HL-60 (cell line): ENCODE results near the gene AZIN2.

Experiments
- DNase-seq, 2 experiments: peaks; one replicate each; pipeline ENCODE4 v3.0.0-alpha.2; 2010 to 2020; ENCODE audit warnings: low read depth in 1 of 2, low spot score in 1 of 2
- H3K27ac ChIP-seq: fragments of 250-450 bp; sonication (Bioruptor Pico); replicated peaks from 2 replicates; pipeline ENCODE4 v1.5.1; 2020; ENCODE audit warnings: mild to moderate bottlenecking, moderate library complexity
- H3K27me3 ChIP-seq: fragments of 250-450 bp; sonication (Bioruptor Pico); 2 replicates; pipeline ENCODE4 v1.5.1; 2021; ENCODE audit warnings: mild to moderate bottlenecking, moderate library complexity; ENCODE audit not compliant: insufficient read depth, poor library complexity, severe bottlenecking
- H3K4me3 ChIP-seq: replicated peaks from 2 replicates; pipeline ENCODE4 v1.5.1; 2011; ENCODE audit warnings: mild to moderate bottlenecking, control low read depth, low read length; ENCODE audit not compliant: insufficient read depth
- CTCF ChIP-seq: IDR thresholded peaks from one replicate; pipeline ENCODE4 v1.5.1; 2011; ENCODE audit warnings: low read length, control low read depth, inconsistent platforms; ENCODE audit not compliant: insufficient read depth
- GABPA ChIP-seq: IDR thresholded peaks from 2 replicates; pipeline ENCODE4 v1.6.1; 2012; ENCODE audit warnings: low read depth
- POLR2AphosphoS5 ChIP-seq: IDR thresholded peaks from 2 replicates; pipeline ENCODE4 v1.6.1; 2012; ENCODE audit warnings: low read depth
- REST ChIP-seq: IDR thresholded peaks from 2 replicates; pipeline ENCODE4 v1.6.1; 2012; ENCODE audit warnings: low read depth; ENCODE audit not compliant: insufficient replicate concordance
- SPI1 ChIP-seq: IDR thresholded peaks from 2 replicates; pipeline ENCODE4 v1.6.1; 2012; ENCODE audit warnings: low read depth, mild to moderate bottlenecking, borderline replicate concordance

Gene AZIN2

GRCh38 chr1:33119532-33120217 lies 38.7 kb downstream of the AZIN2 start:
- TF ChIP-seq SPI1 (no peak), GABPA (no peak), POLR2AphosphoS5 (no peak), CTCF (no peak), REST (no peak)
- no peaks in the 10 kb centered on the region for H3K27me3 ChIP-seq
- no peak for DNase-seq
- H3K27ac ChIP-seq, result no peak overlapping the region
- H3K4me3 ChIP-seq, result no peak overlapping the region

GRCh38 chr1:33120436-33121231 lies 39.7 kb downstream of the AZIN2 start:
- no peak overlapping the region for H3K27ac ChIP-seq
- TF ChIP-seq POLR2AphosphoS5 (no peak), GABPA (no peak), SPI1 (no peak), CTCF (no peak), REST (no peak)
- no peak for DNase-seq
- H3K4me3 ChIP-seq, result no peak overlapping the region
- no peaks in the 10 kb centered on the region for H3K27me3 ChIP-seq

- no peaks in the 10 kb centered on the region for H3K27me3 ChIP-seq
- TF ChIP-seq POLR2AphosphoS5, result no peak
- no peak for TF ChIP-seq CTCF
- no peak for TF ChIP-seq REST
- no peak overlapping the region for H3K27ac ChIP-seq
- H3K4me3 ChIP-seq, result no peak overlapping the region
- DNase-seq, result no peak
Observed at GRCh38 chr1:33121728-33122127, 40.8 kb downstream of the AZIN2 start.
